NCI-H2107 treated with DMSO at 0.1 percent for 48 hours (cell line): ENCODE results near the gene SREBF1.

ENCODE experiments used
- DNase-seq: peaks from one replicate; lab custom pipeline; 2025; ENCODE audit not compliant: unreplicated experiment; lab: John Stamatoyannopoulos, UW

Gene SREBF1

DNA sequence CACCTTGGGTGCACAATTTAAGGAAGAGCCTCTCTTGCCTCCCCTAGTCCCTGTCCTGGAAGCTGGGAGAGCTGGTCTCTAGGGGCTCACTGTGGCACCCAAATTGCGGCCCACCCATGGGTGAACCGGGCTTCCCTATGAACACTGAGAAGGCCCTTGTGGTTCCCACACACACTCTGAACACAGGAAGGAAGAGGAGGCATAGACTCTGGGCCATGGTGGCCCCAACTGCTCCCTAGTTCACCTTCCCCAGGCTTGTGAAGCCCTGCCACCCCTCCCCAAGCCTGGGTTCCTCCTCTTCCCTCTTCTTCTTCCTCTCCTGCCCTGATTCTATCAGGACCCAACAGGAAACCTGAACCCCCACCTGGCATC, 10.5 kb downstream of the SREBF1 start:
- DNase-seq = no peak

DNA sequence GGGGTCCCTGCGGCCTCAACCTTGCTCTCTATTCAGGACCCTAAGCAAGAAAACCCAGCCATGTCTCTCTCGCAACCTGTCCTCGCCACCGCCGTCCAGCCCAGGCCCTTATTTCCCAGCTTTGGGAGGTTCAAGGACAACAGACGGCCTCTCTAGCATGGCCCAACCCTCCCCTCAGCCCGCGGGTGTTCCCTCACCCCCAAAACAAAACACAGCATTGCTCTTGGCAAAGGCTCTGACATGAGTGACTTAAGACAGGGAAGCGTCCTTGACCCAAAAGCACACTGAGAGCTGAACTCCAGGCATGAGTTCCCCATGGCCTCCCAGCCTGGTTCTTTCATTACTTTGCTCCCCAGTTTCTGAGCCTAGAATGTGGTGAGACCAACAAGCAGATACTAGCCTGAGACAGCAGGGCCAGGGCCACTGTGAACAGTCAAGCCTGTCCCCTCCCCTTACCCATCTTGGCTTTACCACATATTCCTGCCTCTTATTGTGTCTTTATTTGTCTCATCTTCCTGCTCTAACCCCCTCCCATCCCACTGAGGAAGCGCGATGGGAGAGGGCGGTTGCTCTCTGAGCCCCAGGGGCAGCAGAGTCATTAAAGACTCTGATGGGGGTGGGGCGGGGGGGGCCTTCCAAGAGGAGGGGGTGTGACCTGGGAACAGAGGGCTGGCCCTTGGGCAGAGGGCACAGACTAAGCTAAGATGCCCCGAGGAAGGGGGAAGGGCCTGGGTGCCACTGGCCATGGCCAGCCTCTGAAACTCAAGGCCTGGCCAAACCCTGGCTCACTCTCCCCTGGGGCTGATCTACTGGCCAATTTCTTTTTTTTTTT, 11.8 kb downstream of the SREBF1 start:
- DNase-seq = no peak

DNA sequence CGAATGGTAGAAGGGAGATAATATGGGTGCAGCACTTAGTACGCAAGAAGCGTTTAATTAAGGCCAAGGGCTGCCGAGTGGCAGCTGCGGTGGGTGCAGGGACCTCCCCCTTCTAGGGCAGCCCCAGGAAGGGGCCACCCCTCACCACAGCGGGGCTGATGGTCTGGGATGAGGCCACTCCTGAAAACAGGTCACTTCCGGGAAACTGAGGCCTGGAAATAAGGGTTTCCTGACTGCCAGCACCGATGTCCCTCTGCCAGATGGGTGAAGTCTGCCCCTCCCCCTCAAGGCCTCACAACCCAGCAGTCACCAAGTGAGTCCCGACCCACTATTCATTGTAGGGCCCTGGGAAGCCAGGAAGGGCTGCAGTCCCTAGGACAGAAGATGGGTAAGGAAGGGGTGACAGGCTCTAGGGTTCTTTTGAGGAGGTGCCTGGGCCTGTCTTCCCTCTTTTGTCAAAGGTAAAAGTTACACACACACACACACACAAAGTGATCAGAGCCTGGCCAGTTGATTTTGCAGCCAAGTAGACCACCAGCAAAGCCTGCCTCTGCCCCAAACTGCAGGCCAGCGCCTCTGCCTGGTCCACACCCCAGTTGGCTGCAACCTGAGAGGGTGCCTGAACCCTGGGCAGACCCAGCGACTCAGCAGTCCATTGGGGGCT, 12.5 kb downstream of the SREBF1 start:
- no peak for DNase-seq

DNA sequence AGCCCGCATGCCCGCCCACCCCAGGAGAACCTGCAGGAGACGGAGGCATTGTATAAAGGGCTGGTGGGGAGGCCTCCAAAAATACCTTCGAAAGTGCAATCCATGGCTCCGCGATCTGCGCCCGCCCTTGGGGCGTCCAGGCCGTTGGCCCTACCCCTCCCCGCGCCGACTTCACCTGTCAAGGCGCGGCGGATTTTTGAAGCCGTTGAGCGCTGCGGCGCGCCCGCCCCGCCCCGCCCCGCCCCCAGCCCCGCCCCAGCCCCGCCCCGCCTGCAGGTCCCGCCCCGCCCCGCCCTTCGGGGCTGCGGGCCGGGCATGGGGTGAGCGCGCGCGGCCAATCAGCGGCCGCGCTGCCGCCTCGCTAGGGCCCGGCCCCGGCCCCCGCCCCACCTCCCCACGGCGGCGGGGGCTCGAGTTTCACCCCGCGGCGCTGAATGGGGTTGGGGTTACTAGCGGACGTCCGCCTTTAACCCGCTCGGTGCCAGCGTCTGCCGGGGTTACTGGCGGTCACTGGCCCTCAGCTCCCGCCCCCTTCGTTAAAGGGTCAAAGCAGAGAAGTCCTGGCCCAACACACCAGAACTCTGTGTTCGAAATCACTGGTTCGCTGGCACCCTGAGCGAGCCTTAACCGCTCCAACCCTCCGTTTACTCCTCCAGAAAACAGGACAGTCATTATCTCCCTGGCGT, 13.2 kb downstream of the SREBF1 start:
- peak; percentile 34 for DNase-seq

DNA sequence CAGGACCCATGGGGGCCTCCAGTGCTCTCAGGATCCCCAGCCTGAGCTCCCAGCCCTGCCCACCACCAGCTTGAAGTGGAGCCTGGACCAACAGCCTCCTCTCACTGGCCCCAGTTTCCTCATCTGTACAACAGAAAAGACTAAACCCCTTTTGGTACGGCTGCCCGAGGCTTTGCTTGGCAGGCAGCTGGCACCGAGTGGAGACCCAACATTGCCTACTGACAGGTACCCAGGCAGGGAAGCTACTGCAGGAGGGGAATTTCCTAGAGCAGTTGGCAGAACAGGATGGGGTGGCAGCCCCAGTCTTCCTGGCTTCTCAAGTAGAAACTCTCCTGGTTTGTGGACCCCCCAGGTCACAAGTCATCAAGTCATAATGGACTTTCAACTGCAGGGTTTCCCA, 14.2 kb downstream of the SREBF1 start:
- no peak for DNase-seq

DNA sequence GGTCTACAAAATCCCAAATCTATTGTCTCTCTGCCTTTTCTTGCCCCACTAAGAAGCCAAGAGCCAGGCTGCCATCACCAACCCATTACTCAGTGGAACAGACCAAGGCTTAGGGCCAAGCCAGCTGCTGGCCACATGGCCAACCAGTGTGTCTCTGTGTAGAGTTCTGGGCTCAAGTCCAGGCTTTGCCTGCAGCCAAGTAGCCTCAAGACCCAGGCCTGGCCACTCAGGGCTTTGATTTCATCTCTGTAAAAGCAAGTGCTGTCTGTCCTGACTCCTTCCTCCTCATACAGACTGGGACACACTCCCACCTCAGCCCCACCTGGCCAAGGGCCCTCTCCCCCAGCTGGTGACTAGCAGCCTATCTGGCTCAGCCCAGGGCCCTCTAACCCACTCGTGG, 14.6 kb downstream of the SREBF1 start:
- no peak for DNase-seq

DNA sequence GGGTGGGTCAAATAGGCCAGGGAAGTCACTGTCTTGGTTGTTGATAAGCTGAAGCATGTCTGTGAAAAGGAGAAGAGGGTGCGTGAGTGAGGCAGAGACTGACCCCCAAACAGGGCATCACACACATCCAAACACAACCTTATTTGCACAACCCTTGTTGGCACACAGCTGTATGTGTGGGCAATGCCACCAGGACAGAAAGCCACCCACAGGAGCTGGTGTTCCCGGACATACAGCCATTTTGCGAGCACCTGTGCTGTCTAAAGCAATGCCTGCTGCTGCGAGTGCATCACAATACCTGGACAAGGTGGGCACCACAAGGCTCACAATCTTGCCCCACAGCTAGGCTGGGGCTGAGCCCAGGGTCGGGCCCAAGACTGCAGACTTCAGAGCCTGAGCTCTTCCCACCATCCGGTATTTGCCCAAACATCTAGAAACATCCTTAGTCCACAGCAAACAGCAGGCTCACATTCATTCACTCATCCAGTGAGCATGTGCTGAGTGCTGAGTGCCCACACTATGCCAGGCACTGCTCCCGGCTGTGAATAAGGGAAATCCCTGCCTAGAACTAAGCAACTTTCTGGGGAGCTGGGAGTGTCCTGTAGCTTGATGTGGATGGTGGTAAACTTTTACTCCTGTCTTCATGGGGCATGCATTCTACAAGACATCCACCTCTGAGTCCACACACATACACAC, 16.2 kb downstream of the SREBF1 start:
- no peak for DNase-seq

DNA sequence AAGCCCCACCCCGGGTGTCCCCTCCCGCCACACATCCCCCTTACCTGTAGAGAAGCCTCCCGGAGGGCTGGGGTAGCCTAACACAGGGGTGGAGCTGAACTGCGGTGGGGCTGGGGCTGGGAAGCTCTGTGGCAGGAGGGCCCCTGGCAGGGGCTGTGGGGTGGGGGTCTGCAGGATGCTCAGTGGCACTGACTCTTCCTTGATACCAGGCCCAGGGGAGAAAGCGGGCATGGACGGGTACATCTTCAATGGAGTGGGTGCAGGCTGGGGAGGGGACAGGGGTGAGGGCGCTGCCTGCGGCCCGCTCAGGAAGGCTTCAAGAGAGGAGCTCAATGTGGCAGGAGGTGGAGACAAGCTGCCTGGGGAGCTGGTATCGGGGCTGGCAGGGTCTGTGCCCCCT, 16.7 kb downstream of the SREBF1 start:
- DNase-seq = no peak

DNA sequence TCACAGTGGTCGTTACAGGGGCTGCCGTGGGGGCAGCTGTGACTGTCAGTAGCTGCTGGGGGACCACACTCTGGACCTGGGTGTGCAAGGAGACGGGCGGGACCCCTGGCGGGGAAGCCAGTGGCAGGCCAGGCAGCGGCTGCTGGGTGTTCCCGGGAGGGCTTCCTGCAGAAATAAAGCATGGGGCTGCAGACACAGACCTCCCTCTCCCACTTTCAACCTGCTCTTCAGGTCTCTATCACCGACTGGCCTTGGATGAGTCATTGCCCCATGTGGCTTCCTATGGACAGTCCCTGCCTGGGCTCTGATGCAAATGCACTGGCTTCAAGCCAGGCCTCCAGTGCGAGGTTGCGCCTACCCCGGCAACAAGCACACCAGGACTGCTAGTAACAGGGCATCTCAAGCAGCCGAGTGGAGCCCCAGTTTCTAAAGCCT, 17.2 kb downstream of the SREBF1 start:
- no peak for DNase-seq

DNA sequence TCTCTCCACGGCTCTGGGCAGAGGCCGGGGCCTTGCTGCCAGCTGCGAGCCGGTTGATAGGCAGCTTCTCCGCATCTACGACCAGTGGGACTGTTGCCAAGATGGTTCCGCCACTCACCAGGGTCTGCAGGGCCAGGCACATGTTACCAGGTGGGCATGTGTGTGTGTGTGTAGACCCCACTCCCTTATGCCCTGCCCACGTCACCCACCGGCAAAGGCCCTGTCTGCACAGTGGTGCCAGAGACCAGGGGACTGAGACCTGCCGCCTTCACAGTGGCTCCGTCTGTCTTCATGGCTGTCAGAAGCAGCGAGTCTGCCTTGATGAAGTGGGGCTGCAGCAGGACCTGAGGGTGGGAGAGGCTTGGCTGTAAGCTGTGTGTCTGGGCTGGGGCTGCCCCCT, 17.7 kb downstream of the SREBF1 start:
- no peak for DNase-seq

DNA sequence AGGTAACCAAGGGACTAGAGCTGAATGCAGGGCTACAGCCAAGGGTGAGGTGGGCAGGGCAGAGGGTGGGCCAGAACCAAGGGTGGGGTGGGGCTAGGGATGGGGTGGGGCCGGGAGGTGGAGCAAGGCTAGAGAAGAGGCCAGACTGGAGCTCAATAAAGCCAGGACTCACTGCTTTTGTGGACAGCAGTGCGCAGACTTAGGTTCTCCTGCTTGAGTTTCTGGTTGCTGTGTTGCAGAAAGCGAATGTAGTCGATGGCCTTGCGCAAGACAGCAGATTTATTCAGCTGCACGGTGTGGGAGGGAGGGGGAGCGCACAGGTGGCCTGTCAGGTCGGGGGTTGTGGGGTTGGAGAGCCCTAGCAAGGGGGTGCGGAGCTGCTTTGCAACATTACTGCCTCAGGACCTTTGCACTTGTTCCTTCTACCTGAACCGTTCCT, 18.7 kb downstream of the SREBF1 start:
- DNase-seq = no peak

DNA sequence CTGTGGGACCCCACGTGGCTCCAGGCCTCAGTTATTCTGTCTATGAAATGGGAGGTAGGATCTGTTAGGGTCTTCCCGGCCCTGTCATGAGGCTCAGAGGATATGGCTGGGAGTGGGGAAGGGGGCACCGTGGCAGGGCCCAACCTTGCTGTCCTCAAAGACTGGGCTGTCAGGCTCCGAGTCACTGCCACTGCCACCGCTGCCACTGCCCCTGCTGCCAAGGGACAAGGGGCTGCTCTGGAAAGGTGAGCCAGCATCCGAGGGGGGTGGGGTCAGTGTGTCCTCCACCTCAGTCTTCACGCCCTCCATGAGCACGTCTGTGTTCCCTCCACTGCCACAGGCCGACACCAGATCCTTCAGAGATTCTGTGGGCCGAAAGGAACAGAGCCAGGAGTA, 19.2 kb downstream of the SREBF1 start:
- DNase-seq = no peak

DNA sequence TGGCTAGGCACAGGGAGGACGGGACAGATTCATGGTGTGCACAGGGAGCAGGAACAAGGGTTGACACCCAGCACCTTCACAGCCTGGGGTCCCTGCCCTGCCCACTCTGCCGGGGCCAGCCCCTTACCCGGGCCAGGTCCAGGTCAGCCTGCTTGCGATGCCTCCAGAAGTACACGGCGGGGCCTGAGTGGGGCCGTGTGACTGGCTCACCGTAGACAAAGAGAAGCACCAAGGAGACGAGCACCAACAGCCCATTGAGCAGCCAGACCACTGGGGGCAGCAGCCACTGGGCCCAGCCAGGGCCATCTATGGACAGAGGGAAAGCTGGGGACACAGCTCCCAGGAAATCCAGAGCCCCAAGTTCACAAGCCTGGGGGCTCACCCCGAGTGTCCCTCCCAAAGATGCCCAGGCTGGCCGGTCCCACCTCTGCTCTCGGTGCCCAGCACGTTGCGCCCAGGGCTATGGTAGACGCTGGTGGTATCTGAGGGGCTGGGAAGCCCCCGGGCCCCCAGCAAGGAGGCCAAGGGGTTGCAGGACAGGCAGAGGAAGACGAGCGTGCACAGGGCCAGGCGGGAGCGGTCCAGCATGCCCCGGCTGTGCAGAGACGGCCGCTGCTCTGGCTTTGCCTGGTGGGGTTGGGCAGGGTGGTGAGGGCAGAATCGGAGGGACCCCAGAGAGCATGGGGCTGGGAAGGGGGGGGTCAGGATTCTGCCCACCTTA, 19.8 kb downstream of the SREBF1 start:
- no peak for DNase-seq

DNA sequence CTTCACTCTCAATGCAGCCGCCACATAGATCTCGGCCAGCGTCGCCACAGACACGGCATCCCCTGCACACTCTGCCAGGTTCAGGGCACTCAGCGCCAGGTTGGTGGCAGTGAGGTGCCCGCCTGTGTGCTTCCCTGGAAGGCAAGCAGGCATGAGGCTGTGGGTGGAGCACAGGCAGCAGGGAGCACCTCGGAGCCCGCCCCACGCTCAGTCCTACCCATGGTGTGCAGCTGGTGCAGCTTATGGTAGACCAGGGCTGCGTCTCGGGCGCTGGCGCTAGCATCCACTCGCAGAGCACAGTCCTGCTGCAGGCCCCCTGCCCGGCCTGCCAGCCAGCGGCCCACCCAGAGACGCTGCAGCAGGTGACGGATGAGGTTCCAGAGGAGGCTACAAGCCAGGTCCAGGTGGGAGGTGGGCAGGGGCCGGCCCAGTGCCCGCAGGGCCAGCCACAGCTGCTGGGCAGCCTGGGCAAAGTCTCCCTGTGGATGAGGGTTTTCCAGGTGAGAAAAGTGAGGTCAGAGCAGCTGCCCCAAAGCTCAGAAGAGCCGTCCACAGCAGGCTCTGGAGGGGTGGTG, 20.5 kb downstream of the SREBF1 start:
- DNase-seq = no peak

DNA sequence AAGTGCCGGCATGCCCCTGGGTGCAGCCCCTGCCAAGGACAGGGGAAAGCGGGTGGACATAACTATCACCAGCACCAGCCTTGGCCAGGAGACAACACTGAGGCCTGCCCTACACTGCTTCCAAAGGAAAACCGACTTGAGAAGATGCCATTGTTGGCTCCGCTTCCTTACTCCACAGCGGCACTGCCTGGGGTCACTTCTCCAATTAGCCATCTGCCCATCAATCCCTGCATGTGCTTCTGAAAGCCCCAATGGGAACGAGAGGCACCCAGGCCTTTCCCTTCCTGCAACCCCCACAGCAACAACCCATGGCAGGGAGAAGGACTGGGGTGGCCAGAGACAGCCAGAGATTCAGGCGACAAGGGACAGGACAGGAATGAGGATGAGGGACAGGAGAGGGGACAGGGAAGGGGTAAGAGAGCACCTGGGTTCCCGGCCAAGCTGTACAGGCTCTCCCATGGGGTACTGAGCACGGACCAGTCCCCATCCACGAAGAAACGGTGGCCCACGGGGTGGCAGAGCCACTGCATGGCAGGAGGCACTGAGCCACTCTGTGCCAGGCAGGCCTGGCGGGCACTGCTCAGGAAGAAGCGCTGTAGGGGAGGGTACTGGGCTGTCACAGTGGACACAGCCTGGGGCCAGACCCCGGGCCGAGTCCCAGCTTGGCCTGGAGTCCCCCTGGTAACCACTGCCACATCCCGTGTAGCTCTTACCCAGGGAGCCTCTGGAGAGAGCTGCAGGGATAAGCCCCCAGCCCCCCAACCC, 21.2 kb downstream of the SREBF1 start:
- DNase-seq = no peak

DNA sequence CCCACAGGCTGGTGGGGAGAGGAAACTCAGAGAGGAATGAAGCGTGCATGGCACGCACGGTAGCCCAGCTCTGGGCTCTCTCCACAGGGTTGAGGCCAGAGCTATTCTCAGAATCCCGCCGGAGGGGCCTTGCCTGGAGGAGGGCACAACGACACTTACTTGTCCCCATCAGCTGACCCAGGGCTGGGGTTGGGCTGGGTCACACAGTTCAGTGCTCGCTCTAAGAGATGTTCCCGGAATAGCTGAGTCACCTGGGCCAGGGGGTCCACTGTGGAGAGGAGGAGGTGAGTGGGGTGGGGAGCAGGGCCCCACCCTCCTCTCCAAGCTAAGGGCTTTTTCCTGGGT, 21.8 kb downstream of the SREBF1 start:
- no peak for DNase-seq

DNA sequence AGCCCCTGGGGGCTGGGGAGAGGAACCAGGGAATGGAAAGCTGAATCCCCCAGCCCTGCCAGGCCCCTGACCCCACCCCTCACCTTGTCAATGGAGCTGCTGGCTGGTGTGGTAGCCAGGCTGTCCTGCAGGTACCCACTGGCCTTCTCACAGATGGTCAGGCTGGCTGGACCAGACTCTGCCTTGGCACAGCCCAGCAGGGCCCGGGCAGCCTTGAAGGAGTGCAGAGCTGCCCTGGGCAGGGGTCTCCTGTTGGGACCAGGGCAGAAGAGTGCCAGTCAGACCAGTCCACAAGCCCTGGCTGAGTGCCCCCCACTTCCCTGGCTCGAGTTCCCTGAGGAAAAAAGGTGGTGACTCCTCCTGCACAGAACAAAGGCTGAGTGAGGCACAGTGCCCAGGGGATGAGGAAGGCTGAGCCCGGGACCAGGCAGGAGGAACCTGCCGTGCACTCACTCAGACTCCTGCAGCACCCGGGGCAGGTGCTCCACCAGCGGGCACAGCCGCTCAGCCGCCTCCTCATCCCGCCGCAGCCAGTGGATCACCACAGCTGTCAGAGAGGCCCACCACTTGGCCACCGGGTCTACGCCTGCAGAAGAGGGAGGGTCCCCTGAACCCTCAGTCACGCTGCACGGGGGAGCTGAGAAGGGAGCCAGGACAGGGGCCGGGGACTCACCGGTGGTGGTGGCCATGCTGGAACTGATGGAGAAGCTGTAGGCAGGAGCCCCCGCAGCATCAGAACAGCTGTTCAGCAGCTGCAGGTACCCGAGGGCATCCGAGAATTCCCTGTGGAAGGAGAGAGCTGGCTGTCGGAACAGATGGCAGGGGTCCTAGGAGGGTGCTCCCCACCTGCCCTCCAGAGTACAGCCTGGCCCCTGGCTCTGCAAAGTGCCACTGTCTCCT, 22.4 kb downstream of the SREBF1 start:
- no peak for DNase-seq

DNA sequence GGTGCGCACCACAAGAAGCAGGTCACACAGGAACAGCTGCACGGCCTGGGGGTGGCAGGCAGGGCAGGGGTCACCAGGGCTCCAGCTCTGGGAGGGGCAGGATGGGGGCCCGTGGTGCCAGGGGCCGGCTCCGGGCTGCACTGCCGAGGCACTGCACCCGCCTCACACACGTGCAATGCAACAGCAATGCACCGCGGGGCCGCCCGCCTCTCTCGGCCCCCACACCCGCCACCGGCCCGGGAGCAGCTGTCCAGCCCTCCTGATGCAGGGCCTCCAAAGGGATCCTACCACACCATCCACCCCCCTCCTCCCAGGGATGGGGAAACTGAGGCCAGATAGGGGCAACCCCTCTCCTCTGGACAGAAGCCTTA, 23.1 kb downstream of the SREBF1 start:
- DNase-seq = no peak
